Loucy (cell line): ENCODE data around the gene C16orf95.

ENCODE experiments used
- H2AFZ ChIP-seq: fragments of 200-600 bp; sonication (generic); 2 replicates; pipeline ENCODE4 v1.6.0; 2016; ENCODE audit warnings: antibody characterized with exemption, mild to moderate bottlenecking, low read length, moderate library complexity
- H3F3A ChIP-seq: fragments of 200-600 bp; 2 replicates; pipeline ENCODE4 v1.6.0; 2016; ENCODE audit warnings: antibody characterized with exemption, low read depth, mild to moderate bottlenecking
- H3K27me3 ChIP-seq: fragments of 200-600 bp; sonication (generic); 2 replicates; pipeline ENCODE4 v1.6.1; 2014; ENCODE audit warnings: low read length, mild to moderate bottlenecking; ENCODE audit not compliant: insufficient read depth, poor library complexity, severe bottlenecking
- H3K36me3 ChIP-seq: fragments of 200-600 bp; sonication (generic); 2 replicates; pipeline ENCODE4 v1.6.1; 2016; ENCODE audit warnings: low read length; ENCODE audit not compliant: insufficient read depth
- H3K4me1 ChIP-seq: fragments of 200-600 bp; sonication (generic); 2 replicates; pipeline ENCODE4 v1.5.1; 2014; ENCODE audit warnings: low read length, mild to moderate bottlenecking; ENCODE audit not compliant: insufficient read depth, poor library complexity, severe bottlenecking
- H3K4me2 ChIP-seq: fragments of 200-600 bp; sonication (generic); 2 replicates; pipeline ENCODE4 v1.6.0; 2014; ENCODE audit warnings: antibody characterized with exemption, low read length, low read depth, mild to moderate bottlenecking; ENCODE audit not compliant: poor library complexity, severe bottlenecking
- H3K4me3 ChIP-seq: fragments of 200-600 bp; sonication (generic); 2 replicates; pipeline ENCODE4 v1.5.1; 2014; ENCODE audit warnings: low read length, mild to moderate bottlenecking, mixed read lengths; ENCODE audit not compliant: poor library complexity, severe bottlenecking
- H3K79me2 ChIP-seq: fragments of 200-600 bp; sonication (generic); 2 replicates; pipeline ENCODE4 v1.6.1; 2014; ENCODE audit warnings: low read length; ENCODE audit not compliant: insufficient read depth
- H3K9ac ChIP-seq: fragments of 200-600 bp; sonication (generic); 2 replicates; pipeline ENCODE4 v1.6.0; 2014; ENCODE audit warnings: mild to moderate bottlenecking, low read depth, low read length, moderate library complexity; ENCODE audit not compliant: poor library complexity, severe bottlenecking
- H3K9me2 ChIP-seq: fragments of 200-600 bp; sonication (generic); replicated peaks from 2 replicates; pipeline ENCODE4 v1.6.1; 2016; ENCODE audit warnings: low read depth, low read length, mixed read lengths
- H3K9me3 ChIP-seq: fragments of 200-600 bp; sonication (generic); 2 replicates; pipeline ENCODE4 v1.6.1; 2014; ENCODE audit warnings: mild to moderate bottlenecking, antibody characterized with exemption, low read length, low read depth; ENCODE audit not compliant: insufficient read depth
- H4K20me1 ChIP-seq: fragments of 200-600 bp; sonication (generic); 2 replicates; pipeline ENCODE4 v1.6.0; 2014; ENCODE audit warnings: antibody characterized with exemption, low read length, mild to moderate bottlenecking; ENCODE audit not compliant: insufficient read depth, poor library complexity, severe bottlenecking
- CTCF ChIP-seq: fragments of 200-600 bp; sonication (generic); conservative IDR thresholded peaks from 2 replicates; pipeline ENCODE4 v1.5.1; 2014; ENCODE audit warnings: mild to moderate bottlenecking, antibody characterized with exemption, low read length
- EZH2phosphoT487 ChIP-seq: fragments of 200-600 bp; IDR thresholded peaks from 2 replicates; pipeline ENCODE4 v1.6.1; 2018; ENCODE audit warnings: antibody characterized with exemption, mild to moderate bottlenecking, moderate library complexity, borderline replicate concordance

C16orf95 gene

GRCh38 chr16:87333581-87334331 is 16.6 kb upstream of the C16orf95 start:
- TF ChIP-seq CTCF, result no peak
- TF ChIP-seq EZH2phosphoT487, result no peak
- H4K20me1 ChIP-seq, result peaks cover 3% of the 10 kb centered on the region
- H3K9ac ChIP-seq, result no peak overlapping the region
- H3K4me1 ChIP-seq, result peaks cover 26% of the 10 kb centered on the region
- H3K4me3 ChIP-seq, result no peak overlapping the region
- H3K27me3 ChIP-seq, result no peaks in the 10 kb centered on the region
- peaks cover 48% of the 10 kb centered on the region; the same call in 1 of the 2 replicates for H3K36me3 ChIP-seq
- no peak overlapping the region for H3K4me2 ChIP-seq
- H3K79me2 ChIP-seq, result no peaks in the 10 kb centered on the region
- no peaks in the 10 kb centered on the region for H3F3A ChIP-seq
- H3K9me2 ChIP-seq, result no peaks in the 10 kb centered on the region
- H3K9me3 ChIP-seq, result no peaks in the 10 kb centered on the region
- H2AFZ ChIP-seq, result no peak overlapping the region

- Histone ChIP-seq H3K4me2 (peak overlapping the region; percentile 67), H2AFZ (no peak overlapping the region), H3F3A (no peaks in the 10 kb centered on the region), H3K4me3 (no peak overlapping the region), H3K9me2 (no peaks in the 10 kb centered on the region), H4K20me1 (peaks cover 3% of the 10 kb centered on the region), H3K27me3 (no peaks in the 10 kb centered on the region), H3K36me3 (peaks cover 46% of the 10 kb centered on the region; the same call in 1 of the 2 replicates), H3K79me2 (no peaks in the 10 kb centered on the region), H3K9ac (peak overlapping the region; percentile 25), H3K4me1 (peaks cover 26% of the 10 kb centered on the region), H3K9me3 (no peaks in the 10 kb centered on the region)
- TF ChIP-seq CTCF (no peak), EZH2phosphoT487 (no peak)
Measured at GRCh38 chr16:87333101-87333500, 15.9 kb upstream of the C16orf95 start.

GRCh38 chr16:87332150-87332549 is 15.0 kb upstream of the C16orf95 start:
- no peaks in the 10 kb centered on the region for H3F3A ChIP-seq
- H3K27me3 ChIP-seq, result no peaks in the 10 kb centered on the region
- H3K4me3 ChIP-seq, result peak overlapping the region; percentile 31
- H4K20me1 ChIP-seq, result peaks cover 3% of the 10 kb centered on the region
- peak overlapping the region; percentile 67 for H3K4me2 ChIP-seq
- H3K9ac ChIP-seq, result peak overlapping the region; percentile 25
- no peak overlapping the region for H2AFZ ChIP-seq
- no peaks in the 10 kb centered on the region for H3K79me2 ChIP-seq
- H3K9me3 ChIP-seq, result no peaks in the 10 kb centered on the region
- H3K4me1 ChIP-seq, result peaks cover 22% of the 10 kb centered on the region
- H3K36me3 ChIP-seq, result peaks cover 46% of the 10 kb centered on the region; the same call in 1 of the 2 replicates
- TF ChIP-seq CTCF, result no peak
- H3K9me2 ChIP-seq, result no peaks in the 10 kb centered on the region
